Keratinocyte (primary cell): Measurements from ENCODE around the gene CABP2.

Source experiments
- CTCF ChIP-seq, 3 experiments: IDR thresholded peaks in 1 of 3; conservative IDR thresholded peaks in 1 of 3; optimal IDR thresholded peaks in 1 of 3; 2 replicates in 2 of 3; 3 replicates in 1 of 3; pipeline versions ENCODE3 to v1.5.1; 2011; ENCODE audit warnings: low read length in 3 of 3, mild to moderate bottlenecking in 3 of 3, moderate library complexity in 2 of 3, control low read depth in 1 of 3, inconsistent platforms in 1 of 3; ENCODE audit not compliant: insufficient read depth in 2 of 3; ENCODE audit errors: extremely low read depth in 1 of 3
- EZH2 ChIP-seq: IDR thresholded peaks from one replicate; pipeline ENCODE4 v1.6.1; 2012; ENCODE audit warnings: inconsistent platforms, mild to moderate bottlenecking, low read length, moderate library complexity

GRCh38 chr11:67503119-67504004 is 19.9 kb downstream of the CABP2 start:
- TF ChIP-seq CTCF (optimal IDR thresholded peaks at IDR 0.05 in 1 of 3, IDR thresholded peaks at IDR 0.05 in 1 of 3, conservative IDR thresholded peaks at IDR 0.05 in 1 of 3; ENCODE audit: extremely low read depth in 1 of 3, insufficient read depth in 2 of 3, low read length in 3 of 3) (no peak), EZH2 (no peak)
